HG03378 (cell line): Measurements from ENCODE around the gene DMRTB1.

Source experiments
- ATAC-seq: cut with Tn5 transposase; IDR thresholded peaks from one replicate; pipeline ENCODE4 v1.9.1; 2021; ENCODE audit warnings: mild to moderate bottlenecking, moderate library complexity; ENCODE audit not compliant: unreplicated experiment

DMRTB1 gene

GRCh38 chr1:53484705-53485477, 25.7 kb downstream of the DMRTB1 start:
- ATAC-seq, result no peak

GRCh38 chr1:53485478-53486394, 26.5 kb downstream of the DMRTB1 start:
- ATAC-seq, result no peak

- no peak for ATAC-seq
Measured at GRCh38 chr1:53486395-53487026, 27.3 kb downstream of the DMRTB1 start.

GRCh38 chr1:53490351-53490750, 31.2 kb downstream of the DMRTB1 start:
- no peak for ATAC-seq

GRCh38 chr1:53495633-53496345, 36.6 kb downstream of the DMRTB1 start:
- ATAC-seq, result no peak

- no peak for ATAC-seq
Measured at GRCh38 chr1:53498555-53499131, 39.4 kb downstream of the DMRTB1 start.

GRCh38 chr1:53499257-53500203, 40.3 kb downstream of the DMRTB1 start:
- no peak for ATAC-seq

GRCh38 chr1:53500204-53501064, 41.2 kb downstream of the DMRTB1 start:
- no peak for ATAC-seq

- ATAC-seq, result no peak
Measured at GRCh38 chr1:53501065-53502005, 42.1 kb downstream of the DMRTB1 start.

- ATAC-seq, result no peak
Measured at GRCh38 chr1:53502641-53503432, 43.6 kb downstream of the DMRTB1 start.

GRCh38 chr1:53503433-53504217, 44.4 kb downstream of the DMRTB1 start:
- no peak for ATAC-seq

GRCh38 chr1:53504901-53505300, 45.7 kb downstream of the DMRTB1 start:
- no peak for ATAC-seq

GRCh38 chr1:53505401-53505800, 46.2 kb downstream of the DMRTB1 start:
- no peak for ATAC-seq

- ATAC-seq, result no peak
Measured at GRCh38 chr1:53505891-53506290, 46.7 kb downstream of the DMRTB1 start.

- ATAC-seq, result no peak
Measured at GRCh38 chr1:53506355-53507050, 47.3 kb downstream of the DMRTB1 start.
